GM12872 (cell line): Measurements from ENCODE around the gene GPN3.

ENCODE experiments used
- CTCF ChIP-seq: IDR thresholded peaks from 3 replicates; pipeline ENCODE4 v1.5.1; 2011; ENCODE audit warnings: low read depth, mild to moderate bottlenecking, low read length, moderate library complexity; ENCODE audit not compliant: insufficient read depth

Gene GPN3

GRCh38 chr12:110426406-110426805, 41.7 kb downstream of the GPN3 start:
- TF ChIP-seq CTCF, result no peak

GRCh38 chr12:110424237-110424636, 43.8 kb downstream of the GPN3 start:
- TF ChIP-seq CTCF, result no peak

- no peak for TF ChIP-seq CTCF
Measured at GRCh38 chr12:110421701-110422100, 46.4 kb downstream of the GPN3 start.

- no peak for TF ChIP-seq CTCF
Measured at GRCh38 chr12:110421159-110421661, 46.8 kb downstream of the GPN3 start.

GRCh38 chr12:110403976-110404682, 63.9 kb downstream of the GPN3 start:
- no peak for TF ChIP-seq CTCF

GRCh38 chr12:110403146-110403975, 64.7 kb downstream of the GPN3 start, which contains the start of gene ANAPC7:
TSS of gene ANAPC7 (minus strand) at chr12:110403708. CDS start at chr12:110403627, 81 bp downstream.
- no peak for TF ChIP-seq CTCF
